Placental epithelial cell (primary cell): ENCODE measurements around the gene MARS1. TPM values are rescaled to one million over a fixed set of nuclear protein-coding genes. Genes with fewer than 3 reads are reported as not detected.

Source experiments
- small RNA-seq: library from RNA; depleted of rRNA; stranded (forward); fragments of <200 nt; gene quantifications from one replicate; pipeline ENCODE3, GENCODE V24; 2012
- total RNA-seq: library from RNA; depleted of rRNA; stranded (reverse); fragments of >200 nt; gene quantifications from 2 replicates; pipeline ENCODE4 v1.2.3, GENCODE V29; 2012

MARS1 gene
- 64.0 and 144 TPM in 2 replicates for total RNA-seq

DNA sequence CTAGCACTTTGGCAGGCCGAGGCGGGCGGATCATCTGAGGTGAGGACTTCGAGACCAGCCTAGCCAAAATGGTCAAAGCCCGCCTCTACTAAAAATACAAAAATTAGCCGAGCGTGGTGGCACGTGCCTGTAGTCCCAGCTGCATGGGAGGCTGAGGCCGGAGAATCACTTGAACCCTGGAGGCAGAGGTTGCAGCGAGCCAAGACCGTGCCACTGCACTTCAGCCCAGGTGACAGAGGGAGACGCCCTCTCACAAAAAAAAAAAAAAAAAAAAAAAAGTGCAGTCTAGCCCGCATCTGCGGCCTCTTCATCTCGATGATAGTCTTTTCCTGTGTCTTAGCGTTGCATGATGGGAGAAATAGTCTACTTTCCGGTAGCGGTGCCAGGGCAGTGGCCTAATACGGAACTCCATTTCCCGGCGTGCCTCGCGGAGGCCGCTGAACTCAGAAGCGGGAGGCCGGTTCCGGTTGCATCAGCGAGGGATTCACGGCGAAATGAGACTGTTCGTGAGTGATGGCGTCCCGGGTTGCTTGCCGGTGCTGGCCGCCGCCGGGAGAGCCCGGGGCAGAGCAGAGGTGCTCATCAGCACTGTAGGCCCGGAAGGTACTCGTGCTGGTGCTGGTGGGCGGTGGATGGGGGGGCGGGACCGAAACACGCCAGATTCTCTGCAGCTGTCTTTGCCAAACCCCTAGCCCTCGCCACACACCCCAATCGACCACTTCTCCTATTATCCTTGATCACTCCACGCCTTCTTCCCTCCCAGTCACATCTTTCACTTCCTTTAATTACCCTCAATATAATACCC lies at the start of gene MARS1:
TSS of gene MARS1 (plus strand) at position 472 of the 805 bp plus-strand sequence. CDS start at position 495, 23 bp downstream.

DNA sequence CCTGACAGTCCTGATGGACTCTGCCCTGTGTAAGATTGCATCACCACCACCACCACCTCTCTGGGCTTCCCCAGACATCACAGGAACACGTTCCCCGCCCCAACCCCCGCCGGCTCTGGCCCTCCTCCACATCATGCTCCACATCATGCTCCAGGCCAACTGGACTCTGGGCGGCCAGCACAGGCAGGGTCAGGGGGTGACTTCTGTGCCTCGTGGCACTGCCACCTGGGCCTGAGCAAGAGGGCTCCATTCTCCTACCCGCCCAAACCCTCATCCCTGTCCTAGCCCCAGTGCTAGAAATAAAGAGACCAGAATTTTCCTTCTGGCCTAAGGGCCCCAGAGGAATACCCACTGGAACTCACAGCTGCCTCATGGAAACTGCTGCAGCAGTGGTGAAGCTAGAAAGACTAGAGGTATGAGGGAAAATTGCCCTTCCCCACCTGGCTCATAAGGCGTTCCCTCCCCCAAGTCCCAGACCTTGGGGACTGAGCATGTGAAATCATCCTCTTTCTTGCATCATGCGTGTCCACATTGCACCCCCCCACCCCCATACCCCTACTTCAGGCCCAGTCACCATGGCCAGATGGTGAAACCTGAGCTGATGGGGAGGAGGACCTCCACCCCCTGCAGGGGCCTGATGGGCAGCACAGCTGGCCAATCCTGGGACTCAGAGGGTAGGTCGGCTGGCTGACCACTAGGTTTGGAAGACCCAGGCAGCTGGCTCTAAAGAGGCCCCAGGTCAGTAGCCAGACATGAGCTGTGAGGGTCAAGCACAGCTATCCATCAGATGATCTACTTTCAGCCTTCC lies 33.1 kb upstream of the MARS1 start, which contains the start of gene INHBE:
TSS of gene INHBE (plus strand) at position 742 of the 808 bp plus-strand sequence. CDS start 230 bp downstream, outside the sequence.

DNA sequence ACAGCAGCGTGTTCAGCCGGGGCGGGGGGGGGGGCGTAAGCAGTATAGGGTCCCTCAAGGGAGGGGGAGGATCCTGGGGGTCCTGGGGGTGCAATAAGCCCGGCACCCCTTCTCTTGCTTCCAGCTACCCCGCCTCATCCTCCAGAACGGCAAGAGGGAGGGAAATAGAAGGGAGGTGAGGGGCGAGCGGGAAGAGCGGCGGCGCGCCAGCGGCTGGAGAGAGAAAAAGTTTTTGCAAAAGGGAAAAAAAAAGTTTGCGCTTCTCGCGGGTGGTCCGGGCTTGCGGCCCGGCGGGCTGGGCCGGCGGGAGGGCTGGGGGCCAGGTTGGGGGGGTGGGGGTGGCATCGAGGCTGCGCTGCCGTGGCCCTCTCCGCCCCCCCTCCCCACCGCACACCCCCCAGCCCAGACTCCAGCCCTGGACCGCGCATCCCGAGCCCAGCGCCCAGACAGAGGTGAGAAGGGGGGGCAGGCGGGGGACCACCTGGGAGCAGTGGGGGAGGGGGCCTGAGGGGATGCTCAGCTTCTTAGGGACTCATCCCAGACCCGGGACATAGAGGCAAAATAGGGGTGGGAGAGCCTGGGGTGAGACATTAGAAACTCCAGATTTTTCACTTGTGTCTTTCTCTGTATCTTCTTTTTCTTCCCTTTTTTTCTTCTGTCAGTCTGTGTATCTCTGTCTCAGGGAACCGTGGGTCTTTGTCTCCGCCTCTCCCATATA lies 28.0 kb upstream of the MARS1 start, which contains the start of gene GLI1:
TSS of gene GLI1 (plus strand) at position 36 of the 718 bp plus-strand sequence. CDS start 3,907 bp downstream, outside the sequence.

DNA sequence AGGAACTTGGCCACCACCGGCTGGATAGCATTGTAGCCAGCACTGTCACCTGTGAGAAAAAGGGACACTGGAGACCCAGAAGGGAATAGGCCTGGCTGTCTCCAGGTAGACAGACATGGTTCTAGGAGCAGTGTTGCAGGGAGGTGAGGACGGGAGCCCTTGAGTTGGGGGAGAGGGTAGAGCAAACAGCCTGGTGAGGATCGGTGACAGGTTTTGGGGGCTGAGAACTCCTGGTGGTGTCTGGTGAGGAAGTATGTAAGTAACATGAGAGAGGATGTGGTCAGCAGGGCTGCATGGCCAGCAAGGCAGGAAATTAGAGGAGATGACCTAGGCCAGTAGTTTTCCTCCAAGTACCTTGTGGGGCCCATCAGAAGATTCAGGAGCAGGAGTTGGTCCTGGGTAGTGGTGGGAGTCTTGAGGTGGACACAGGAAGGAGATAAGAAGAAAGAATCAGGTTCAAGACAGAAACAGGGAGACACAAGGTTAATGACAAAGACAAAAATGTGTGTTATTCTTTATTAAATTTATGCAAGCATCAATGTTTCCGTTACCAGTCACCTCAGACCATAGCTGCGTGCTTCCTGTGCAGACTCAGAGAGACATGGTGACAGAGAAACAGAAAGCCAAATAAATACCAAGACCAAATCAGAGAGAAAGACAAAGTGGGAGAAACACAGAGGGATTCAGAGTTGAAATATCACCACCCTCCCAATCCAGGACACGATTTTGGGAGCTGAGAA lies 8.3 kb upstream of the MARS1 start, which contains the start of gene ARHGAP9:
TSS of gene ARHGAP9 (minus strand) at position 491 of the 740 bp plus-strand sequence. CDS start at position 31, 460 bp downstream.

DNA sequence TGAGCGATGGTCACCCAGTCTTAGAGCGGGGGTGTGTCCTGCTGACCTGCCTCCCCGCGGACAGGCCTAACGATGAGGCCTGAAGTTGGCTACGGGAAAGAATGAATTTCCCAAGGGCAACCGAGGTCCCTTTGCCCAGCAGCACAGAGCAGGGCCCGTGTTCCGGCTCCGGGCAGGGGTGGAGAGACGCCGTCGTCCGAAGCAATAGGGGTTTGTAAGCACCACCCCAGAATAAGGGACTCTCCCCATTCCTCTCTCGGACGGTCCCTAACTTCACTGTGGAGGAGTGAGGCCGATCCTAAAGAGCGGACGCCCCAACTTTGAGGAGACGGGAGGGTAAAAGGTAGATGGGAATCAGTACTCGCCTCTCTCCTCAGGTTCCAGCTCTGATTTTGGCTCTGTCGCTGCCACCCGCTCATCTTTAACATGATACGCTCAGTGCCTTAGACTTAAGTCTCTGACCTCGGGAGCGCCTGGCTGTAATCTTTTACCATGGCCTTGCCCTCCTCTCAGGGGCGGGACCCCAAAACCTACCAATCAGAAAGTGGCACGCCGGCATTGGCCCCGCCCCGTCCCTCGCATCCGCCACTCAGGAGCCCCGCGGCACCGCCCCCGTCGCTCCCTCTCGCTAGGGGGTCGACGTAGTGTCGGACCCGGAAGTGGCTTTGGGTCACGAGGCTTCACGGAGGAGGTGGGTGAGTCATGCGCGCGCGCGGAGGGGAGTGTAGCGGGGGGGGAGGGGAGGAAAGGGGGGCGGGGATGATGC lies 32.4 kb downstream of the MARS1 start, which contains the start of gene DDIT3:
TSS of gene DDIT3 (minus strand) at position 462 of the 766 bp plus-strand sequence. CDS start 3,108 bp downstream, outside the sequence.

DNA sequence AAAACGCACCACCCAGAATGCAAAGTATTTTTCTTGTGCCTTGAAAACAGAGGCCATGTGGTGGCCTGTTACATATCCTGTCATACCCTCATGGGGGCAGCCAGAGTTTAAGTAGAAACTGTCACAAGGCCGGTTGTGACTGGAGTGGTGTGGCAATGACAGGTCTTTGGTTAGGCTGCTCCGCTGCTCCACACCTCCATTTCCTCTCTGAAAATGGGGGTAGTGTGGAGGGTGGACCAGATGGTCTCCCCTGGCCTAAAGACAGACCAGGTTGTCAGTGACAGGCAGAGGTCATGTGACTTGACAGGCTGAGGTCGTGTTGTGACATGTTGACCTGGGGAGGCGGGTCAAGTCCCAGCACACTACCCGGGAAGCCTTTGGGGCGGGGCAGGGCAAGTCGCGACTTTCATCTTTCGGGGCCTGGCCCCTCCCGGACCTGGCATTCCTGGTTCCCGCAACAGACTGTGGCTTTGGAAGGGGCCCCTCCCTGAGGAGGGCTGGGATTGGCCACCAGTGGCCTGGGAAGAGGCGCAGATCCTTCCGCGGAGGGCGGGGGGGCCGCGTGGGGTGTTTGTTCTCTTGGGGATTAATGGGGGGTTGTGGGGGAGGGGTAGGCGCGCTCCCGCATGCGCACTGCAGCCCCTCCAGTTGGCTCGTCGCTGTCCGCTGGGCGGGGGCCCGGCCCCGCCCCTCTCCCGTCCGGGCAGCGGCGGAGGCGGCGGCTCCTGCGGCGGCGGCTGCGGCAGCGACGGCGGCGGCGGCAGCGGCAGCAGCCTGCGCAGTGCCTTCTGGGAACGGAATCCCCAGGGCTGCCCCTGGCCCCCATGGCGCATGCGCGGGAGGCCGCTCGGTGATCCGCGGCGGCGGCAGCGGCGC lies 34.4 kb downstream of the MARS1 start, which contains the start of gene MBD6:
TSS of gene MBD6 (plus strand) at position 814 of the 876 bp plus-strand sequence. CDS start 1,480 bp downstream, outside the sequence.

DNA sequence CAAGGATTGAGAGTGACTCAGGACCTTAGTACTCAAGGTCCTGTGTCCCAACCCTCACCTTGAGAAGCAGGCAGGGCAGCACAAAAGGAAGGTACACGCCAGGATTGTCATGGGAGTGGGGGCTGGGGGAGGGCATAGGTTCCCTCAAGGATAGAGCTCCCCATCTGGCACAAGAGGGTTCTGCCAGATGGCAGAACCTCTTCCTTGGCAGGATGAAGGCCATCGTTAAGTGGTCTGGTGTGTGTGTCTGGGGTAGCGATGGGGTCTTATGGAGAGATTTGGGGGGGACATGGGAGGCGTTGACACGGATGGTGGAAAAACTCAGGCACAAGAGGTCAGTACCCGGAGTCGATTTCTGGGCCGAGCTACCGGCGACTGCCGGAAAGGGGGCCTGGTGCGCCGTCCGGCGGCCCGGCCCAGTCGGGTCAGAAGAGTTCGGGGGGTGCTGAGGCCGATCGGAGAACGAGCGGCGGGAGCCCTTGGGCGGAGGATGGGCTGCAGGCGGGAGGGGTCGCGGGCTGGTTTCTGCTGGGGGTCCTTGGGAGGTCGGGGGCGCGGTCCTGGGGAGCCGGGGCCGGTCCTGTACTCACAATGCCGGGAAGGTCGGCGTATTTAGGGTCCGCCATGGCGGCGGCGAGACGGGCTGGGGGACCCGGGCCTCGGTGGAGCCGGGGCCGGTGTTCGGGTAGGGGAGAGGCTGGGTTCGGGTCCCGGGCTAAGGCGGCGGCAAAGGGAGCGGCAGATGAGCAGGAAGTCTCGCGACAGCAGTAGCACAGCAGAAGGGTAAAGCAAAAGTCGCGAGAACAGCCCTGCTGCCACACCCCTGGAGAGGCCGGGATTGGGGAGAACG lies 58.8 kb downstream of the MARS1 start, which contains the start of gene DCTN2:
TSS of gene DCTN2 (minus strand) at position 755 of the 850 bp plus-strand sequence. CDS start at position 626, 129 bp downstream.

DNA sequence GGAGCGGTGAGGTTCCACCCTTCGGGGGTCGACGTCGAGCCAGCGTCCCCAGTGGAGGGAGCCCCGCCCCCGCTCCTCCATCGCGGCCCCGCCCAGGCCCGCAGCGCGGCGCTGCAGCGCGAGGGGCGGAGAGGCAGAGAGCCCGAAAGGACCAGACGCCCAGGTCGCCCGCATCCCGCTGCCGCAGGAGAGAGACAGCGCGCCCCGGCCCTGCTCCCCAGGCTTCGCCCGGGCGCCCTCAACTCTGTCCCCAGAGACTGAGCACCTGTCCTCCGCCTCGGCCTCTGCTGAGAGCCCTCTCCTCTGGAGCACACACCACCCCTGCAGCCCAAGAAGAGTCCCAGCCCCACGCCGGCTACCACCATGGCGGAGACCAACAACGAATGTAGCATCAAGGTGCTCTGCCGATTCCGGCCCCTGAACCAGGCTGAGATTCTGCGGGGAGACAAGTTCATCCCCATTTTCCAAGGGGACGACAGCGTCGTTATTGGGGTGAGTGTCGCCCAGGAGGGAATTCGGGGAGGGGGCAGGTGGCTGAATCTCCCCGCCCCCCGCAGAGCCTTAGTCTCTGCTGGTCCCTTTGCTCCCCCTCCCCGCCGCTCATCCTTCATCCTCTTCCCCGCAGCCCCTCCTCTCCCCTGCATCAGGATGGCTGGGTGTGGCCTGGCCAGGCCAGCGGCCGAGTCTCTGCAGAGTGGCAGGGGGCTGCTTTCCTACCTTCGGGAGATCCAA lies 62.2 kb downstream of the MARS1 start, which contains the start of gene KIF5A:
TSS of gene KIF5A (plus strand) at position 136 of the 732 bp plus-strand sequence. CDS start at position 364, 228 bp downstream.

Small RNA genes lying within 50 kb of the gene (small RNA-seq; reads per million reads assigned to genes)
- 0.09 reads per million for gene MIR616

Other genes with a start within 250 kb of the MARS1 start
- 0.39 TPM in 1 of 2 replicates, not detected in the other for gene STAC3, start 236.9 kb upstream of the MARS1 start, total RNA-seq
- 16.3 and 20.4 TPM in 2 replicates for gene R3HDM2, start 57.0 kb upstream of the MARS1 start, total RNA-seq
- not detected in 2 replicates for gene INHBC, start 53.3 kb upstream of the MARS1 start, total RNA-seq
- gene INHBE, start 32.8 kb upstream of the MARS1 start, total RNA-seq, result not detected in 2 replicates
- gene GLI1, start 28.3 kb upstream of the MARS1 start, total RNA-seq, result 0.39 and 0.76 TPM in 2 replicates
- under 0.01 TPM in 1 of 2 replicates, not detected in the other for gene ARHGAP9, start 8.2 kb upstream of the MARS1 start, total RNA-seq
- 9.5 and 20.0 TPM in 2 replicates for gene DDIT3, start 32.4 kb downstream of the MARS1 start, total RNA-seq
- 9.1 and 9.4 TPM in 2 replicates for gene MBD6, start 34.8 kb downstream of the MARS1 start, total RNA-seq
- gene DCTN2, start 59.1 kb downstream of the MARS1 start, total RNA-seq, result 127 and 153 TPM in 2 replicates
- under 0.01 and 0.11 TPM in 2 replicates for gene KIF5A, start 62.0 kb downstream of the MARS1 start, total RNA-seq
- gene PIP4K2C, start 103.1 kb downstream of the MARS1 start, total RNA-seq, result 24.7 and 93.9 TPM in 2 replicates
- gene DTX3, start 116.8 kb downstream of the MARS1 start, total RNA-seq, result 16.1 and 20.0 TPM in 2 replicates
- gene ARHGEF25, start 123.4 kb downstream of the MARS1 start, total RNA-seq, result 6.0 and 22.4 TPM in 2 replicates
- 0.22 and 0.39 TPM in 2 replicates for gene B4GALNT1, start 145.1 kb downstream of the MARS1 start, total RNA-seq
- gene OS9, start 206.1 kb downstream of the MARS1 start, total RNA-seq, result 214 and 236 TPM in 2 replicates